Fibroblast of skin of left biceps (primary cell): ENCODE results near the gene CIB1.
"Not testable (repeated sequence)": the region's sequence is repeated elsewhere in the genome, so short reads cannot be mapped to it uniquely, and the experiment has no call there.

Experiments
- DNase-seq, 2 experiments: peaks; one replicate each; pipeline ENCODE4 v3.0.0-alpha.2; 2013; ENCODE audit warnings: low read depth in 2 of 2

Gene CIB1

DNA sequence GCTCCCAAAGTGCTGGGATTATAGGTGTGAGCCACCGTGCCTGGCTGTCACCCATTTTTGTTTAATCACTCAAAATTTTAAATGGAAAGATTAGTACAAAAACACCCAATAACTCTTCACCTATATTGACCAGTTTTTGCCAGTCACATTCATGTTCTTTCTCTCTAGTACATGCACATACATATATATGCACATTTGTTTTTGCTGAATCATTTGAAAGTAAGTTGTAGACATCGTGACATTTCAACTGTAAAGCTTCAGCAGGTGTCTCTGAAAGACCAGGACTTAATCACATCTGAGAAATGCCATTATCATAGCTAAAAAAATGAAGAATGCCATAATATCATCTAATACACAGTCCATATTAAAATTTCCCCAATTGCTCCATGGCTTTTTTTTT is 39.1 kb downstream of the CIB1 start:
- no peak for DNase-seq

GRCh38 chr15:90192961-90193786 is 40.6 kb downstream of the CIB1 start:
- no peak for DNase-seq

- DNase-seq = no peak
These were observed 41.8 kb downstream of the CIB1 start for GRCh38 chr15:90191794-90192509.

DNA sequence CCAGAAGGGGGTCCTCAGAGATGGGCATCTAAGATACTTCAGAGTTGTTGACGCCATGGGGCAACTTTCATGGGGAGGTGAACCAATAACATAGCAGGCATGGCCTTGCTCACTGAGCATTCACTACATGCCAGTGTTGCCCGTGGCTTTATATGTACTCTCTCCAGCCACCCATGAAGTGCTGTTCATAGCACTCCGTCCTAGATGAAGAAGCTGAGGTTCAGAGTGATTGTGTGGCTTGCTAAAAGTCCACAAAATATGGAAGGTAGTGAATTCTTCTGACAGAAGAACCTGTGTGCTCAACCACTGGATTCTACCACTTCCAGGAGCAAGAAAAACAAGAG is 42.4 kb downstream of the CIB1 start:
- DNase-seq = no peak

GRCh38 chr15:90190606-90191343 is 43.0 kb downstream of the CIB1 start:
- DNase-seq = no peak

DNA sequence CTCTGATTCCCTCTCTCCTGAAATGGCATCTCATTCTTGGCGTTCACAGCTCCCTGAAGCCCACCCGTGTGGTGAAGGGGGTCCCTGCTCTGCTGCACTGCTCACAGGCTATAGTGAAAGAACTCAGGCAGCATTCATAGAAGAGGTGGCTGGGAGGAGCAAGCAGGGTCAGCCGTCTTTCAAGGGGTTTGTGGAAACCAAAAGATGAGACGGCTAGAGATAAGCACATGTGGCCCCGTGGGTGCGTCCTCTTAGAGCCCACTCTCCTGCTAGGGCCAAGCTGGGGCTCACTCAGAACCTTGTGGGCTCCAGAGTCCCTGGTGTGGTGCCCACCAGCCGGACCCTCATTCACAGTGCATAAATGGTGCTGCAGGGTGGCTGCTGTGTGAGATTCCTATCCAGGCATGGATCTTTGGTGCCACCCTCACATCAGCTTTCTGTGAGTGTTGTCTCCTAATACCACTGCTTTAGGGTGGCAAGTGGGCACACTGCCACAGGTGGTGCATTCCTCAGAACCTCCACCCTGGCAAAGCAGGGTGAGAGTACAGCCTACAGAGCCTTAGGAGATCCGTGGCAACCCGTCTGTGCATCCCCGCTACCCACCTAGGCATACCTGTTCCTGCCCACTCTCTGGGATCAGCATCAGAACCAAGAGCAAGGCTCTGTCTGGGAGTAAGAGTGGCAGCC is 43.8 kb downstream of the CIB1 start:
- DNase-seq = no peak

DNA sequence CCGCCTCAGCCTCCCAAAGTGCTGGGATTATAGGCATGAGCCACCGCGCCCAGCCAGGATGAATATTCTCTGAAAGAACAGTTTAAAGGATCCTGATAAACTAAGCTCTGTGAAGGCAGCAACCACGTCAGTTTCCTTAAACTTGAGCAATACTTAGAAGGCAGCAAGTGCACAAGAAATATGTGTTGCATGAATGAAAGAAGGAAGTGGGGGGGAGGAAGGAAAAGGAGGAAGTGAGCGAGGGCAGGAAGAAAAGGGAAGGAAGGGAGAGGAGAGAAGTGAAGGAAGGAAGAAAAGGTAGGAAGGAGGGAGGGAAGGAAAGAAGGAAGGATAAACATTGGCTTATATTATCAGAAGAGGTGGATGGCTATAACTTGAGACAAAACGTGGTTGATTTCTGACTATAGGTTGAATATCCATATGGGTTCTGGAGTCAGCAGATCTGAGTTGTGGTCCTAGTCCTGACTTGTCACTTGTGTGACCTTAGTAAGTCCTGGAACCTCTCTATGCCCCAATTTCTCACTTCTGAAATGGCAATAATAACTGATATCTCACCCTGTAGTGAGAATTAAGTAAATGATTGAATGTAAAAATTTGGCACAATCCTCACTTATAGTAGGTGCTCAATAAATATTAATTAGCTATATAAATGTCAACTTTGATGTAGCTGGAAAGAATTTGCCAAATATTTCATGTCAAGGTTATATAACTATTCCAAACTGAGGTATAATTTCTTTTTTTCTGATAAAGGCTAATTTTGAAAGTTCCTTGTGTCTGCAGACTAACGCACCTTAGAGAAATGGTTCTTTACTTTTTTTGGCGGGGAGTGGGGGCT is 44.6 kb downstream of the CIB1 start:
- DNase-seq = no peak

DNA sequence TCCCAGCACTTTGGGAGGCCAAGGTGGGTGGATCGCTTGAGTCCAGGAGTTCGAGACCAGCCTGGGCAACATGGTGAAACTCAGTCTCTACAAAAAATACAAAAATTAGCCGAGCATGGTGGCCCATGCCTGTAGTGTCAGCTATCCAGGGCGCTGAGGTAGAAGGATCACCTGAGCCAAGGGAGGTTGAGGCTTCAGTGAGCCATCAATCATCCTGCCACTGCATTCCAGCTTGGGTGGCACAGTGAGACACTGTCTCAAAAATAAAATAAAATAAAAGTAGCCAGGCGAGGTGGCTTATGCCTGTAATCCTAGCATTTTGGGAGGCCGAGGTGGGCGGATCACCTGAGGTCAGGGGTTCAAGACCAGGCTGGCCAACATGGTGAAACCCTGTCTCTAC is 45.7 kb downstream of the CIB1 start:
- DNase-seq = not testable (repeated sequence)

DNA sequence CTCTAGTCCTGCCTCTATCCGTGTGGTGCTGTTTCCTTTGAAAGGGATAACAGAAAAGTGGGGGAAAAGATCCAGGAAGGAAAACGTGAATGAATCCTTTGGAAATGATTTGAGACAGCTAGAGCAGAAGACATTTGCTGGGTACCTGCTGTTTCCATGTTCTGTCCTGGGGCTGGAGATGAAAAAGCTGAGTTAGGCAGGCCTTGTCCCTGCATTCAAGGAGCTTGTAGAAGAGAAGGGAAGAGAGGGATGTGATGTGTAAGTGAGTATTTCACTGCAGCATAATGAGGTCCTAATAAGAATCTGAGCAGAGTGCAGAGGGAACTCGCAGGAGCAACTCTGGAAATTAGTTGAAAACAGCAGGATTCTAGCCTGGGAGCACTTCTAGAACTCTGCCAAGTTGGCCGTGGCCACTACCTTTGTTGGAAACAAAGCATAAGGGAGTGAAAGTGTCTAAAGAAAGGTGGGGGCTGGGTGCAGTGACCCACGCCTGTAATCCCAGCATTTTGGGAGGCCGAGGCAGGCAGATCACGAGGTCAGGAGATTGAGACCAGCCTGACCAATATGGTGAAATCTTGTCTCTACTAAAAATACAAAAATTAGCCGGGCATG is 46.4 kb downstream of the CIB1 start:
- no peak for DNase-seq

DNA sequence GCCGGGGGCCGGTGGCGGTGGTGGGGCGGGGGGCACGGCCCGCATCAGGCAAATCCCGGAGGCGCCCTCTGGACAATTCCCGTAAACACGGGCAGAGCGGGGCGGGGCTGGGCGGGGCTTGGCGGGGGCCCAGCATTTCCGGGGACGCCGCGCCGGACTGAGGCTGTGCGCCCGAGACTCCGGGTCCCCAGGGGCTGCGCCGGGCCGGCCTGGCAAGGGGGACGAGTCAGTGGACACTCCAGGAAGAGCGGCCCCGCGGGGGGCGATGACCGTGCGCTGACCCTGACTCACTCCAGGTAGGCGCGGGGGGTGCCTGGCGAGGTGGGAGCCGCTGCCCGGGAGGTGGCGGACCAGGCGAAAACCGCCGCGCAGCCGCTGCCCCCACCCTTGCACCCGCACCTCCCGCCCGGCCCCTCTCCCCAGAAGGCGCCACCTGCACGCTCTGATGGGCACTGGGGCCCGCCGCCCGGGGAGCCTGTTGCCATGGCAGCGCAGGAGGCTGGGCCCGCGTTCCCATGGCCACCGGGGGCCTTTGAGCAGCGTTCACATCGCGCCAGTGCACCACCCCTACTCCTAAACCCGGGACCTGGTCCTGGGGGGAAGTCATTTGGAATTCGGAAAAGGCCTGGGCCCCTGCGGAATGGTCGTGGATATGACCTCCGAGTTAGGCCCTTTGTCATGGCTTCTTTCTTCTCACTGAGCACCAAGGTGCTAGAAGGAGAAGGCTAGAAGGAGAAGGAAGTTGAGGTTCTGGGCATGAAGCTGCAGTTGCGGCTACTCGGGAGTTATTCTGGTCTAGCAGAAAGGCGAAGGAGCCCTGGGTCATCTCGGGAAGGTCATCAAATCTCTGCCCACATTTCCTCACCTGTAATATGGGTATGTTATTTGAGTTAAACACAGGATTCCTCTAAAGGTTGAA is 48.7 kb downstream of the CIB1 start:
- DNase-seq = no peak

GRCh38 chr15:90184119-90184785 is 49.5 kb downstream of the CIB1 start:
- DNase-seq = no peak

- DNase-seq = no peak
These were observed 52.0 kb downstream of the CIB1 start for GRCh38 chr15:90181776-90182175.
